ENCODE data around the gene SEZ6L2.

DNA sequence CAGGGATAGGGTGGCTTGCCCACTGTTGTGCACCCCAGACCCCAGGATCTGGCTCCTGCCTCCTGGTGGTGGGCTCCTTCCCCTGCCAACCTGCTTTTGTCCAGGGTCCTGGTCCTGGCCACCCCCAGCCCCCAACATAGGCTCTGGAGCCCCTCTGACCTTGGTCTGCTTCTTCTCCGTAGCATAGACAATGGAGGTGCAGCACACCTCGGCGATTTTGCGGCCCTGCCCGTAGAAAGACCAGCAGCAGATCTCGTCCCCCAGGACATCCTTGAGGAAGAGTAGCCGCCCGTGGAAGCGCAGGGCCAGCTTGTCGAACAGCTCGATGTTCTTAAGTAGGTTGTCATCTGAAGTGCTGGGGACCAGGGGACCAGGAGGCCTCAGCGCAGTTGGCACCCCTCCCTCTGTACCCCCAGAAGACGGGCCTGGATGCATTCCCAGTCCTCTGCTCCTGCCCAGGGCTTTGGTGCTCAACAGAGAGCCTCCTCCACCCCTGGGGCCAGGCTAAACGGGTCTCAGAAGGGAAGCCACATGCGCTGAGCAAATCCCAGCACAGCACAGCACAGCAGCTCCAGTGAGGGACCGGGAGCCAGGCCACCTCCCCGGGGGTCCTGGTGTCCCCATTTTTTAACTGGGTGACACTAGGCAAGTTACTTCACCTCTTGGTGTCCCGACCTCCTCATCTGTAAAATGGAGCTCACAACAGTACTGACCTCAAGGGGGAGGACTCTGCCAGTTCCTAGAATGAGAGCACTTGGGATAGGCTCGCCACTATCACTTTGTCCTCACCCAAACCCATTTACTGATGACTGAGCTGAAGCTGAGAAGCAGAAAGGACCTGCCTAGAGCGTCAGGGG, 11.7 kb upstream of the SEZ6L2 start:
- TF ChIP-seq POLR2AphosphoS5 (IDR thresholded peaks at IDR 0.05; ENCODE audit: borderline replicate concordance, low read depth, low read length) (no peak), EZH2 (IDR thresholded peaks at IDR 0.05) (no peak)

Measured in SK-N-MC (cell line).